B cell (primary cell): Measurements from ENCODE around the gene DGKQ. TPM values are rescaled to one million over a fixed set of nuclear protein-coding genes. Genes with fewer than 3 reads are reported as not detected.

Experiments used
- ATAC-seq: fragments of 200-7000 bp; cut with Tn5 transposase; one replicate; pipeline ENCODE4 v1.10.0; 2021; ENCODE audit warnings: low read depth, mild to moderate bottlenecking, moderate number of reproducible peaks, moderate library complexity
- CTCF ChIA-PET: fragments of 350-600 bp; sonication (Branson Sonifier 250); formaldehyde crosslinking; loops from one replicate; lab custom pipeline; 2021; ENCODE audit warnings: antibody characterized with exemption, inconsistent platforms; lab: Charles Lee
- POLR2A ChIA-PET: fragments of 350-600 bp; sonication (Branson Sonifier 250); formaldehyde crosslinking; loops from one replicate; lab custom pipeline; 2021; ENCODE audit warnings: antibody characterized with exemption; lab: Charles Lee
- DNase-seq: peaks from one replicate; pipeline ENCODE4 v3.0.0; 2013
- H2AFZ ChIP-seq: 2 replicates; pipeline ENCODE4 v1.6.1; 2012; ENCODE audit warnings: mild to moderate bottlenecking, low read depth, low read length; ENCODE audit not compliant: insufficient read depth, poor library complexity, severe bottlenecking
- H3K27ac ChIP-seq, 2 donors: 1 replicate in 1 of 2; 2 replicates in 1 of 2; pipeline ENCODE4 v1.5.1; 2012 to 2013; ENCODE audit warnings: low read length in 2 of 2, mild to moderate bottlenecking in 2 of 2, moderate library complexity in 1 of 2
- H3K27me3 ChIP-seq, 4 experiments: fragments of 200-600 bp in 1 of 4; sonication (generic) in 1 of 4; replicated peaks in 1 of 4; 1 replicate in 2 of 4; 2 replicates in 2 of 4; pipeline versions ENCODE4 v1.6.1 to v1.7.0; 2013 to 2016; ENCODE audit warnings: low read length in 3 of 4, mild to moderate bottlenecking in 2 of 4, mixed read lengths in 1 of 4, moderate library complexity in 1 of 4; ENCODE audit not compliant: insufficient read depth in 4 of 4, control insufficient read depth in 3 of 4; ENCODE audit errors: control extremely low read depth in 1 of 4
- H3K36me3 ChIP-seq, 2 experiments: replicated peaks in 1 of 2; 1 replicate in 1 of 2; 2 replicates in 1 of 2; pipeline versions ENCODE4 v1.6.1 to v1.7.1; 2013; ENCODE audit warnings: low read length in 1 of 2; ENCODE audit not compliant: insufficient read depth in 2 of 2, control insufficient read depth in 1 of 2; ENCODE audit errors: control extremely low read depth in 1 of 2, extremely low read depth in 1 of 2
- H3K4me1 ChIP-seq, 2 donors: fragments of 200-600 bp in 1 of 2; sonication (generic) in 1 of 2; 1 replicate in 1 of 2; 2 replicates in 1 of 2; pipeline versions ENCODE4 v1.5.1 to v1.6.1; 2013 to 2017; ENCODE audit warnings: low read length in 2 of 2; ENCODE audit not compliant: control insufficient read depth in 2 of 2, insufficient read depth in 2 of 2
- H3K4me2 ChIP-seq: replicated peaks from 2 replicates; pipeline ENCODE3; 2012; ENCODE audit warnings: mild to moderate bottlenecking, low read depth, low read length; ENCODE audit not compliant: poor library complexity, severe bottlenecking
- H3K4me3 ChIP-seq, 5 experiments: fragments of 200-600 bp in 1 of 5; sonication (generic) in 1 of 5; 1 replicate in 3 of 5; 2 replicates in 2 of 5; pipeline versions ENCODE4 v1.5.1 to v1.7.0; 2011 to 2016; ENCODE audit warnings: low read length in 4 of 5, mild to moderate bottlenecking in 4 of 5, low read depth in 2 of 5, control low read depth in 1 of 5, moderate library complexity in 1 of 5; ENCODE audit not compliant: insufficient read depth in 1 of 5; ENCODE audit errors: control extremely low read depth in 1 of 5, extremely low read depth in 1 of 5
- H3K79me2 ChIP-seq: fragments of 200-600 bp; sonication (generic); one replicate; pipeline ENCODE4 v1.6.0; 2016; ENCODE audit warnings: low read length; ENCODE audit not compliant: control insufficient read depth, insufficient read depth
- H3K9ac ChIP-seq: fragments of 200-600 bp; sonication (generic); 2 replicates; pipeline ENCODE4 v1.6.1; 2017; ENCODE audit warnings: mild to moderate bottlenecking, low read length, moderate library complexity
- H3K9me3 ChIP-seq, 3 donors: one replicate each; pipeline versions ENCODE4 v1.6.1 to v1.7.1; 2013; ENCODE audit warnings: low read length in 2 of 3; ENCODE audit not compliant: control insufficient read depth in 2 of 3, insufficient read depth in 1 of 3; ENCODE audit errors: control extremely low read depth in 1 of 3
- H4K20me1 ChIP-seq: 2 replicates; pipeline ENCODE4 v1.6.0; 2012; ENCODE audit warnings: mild to moderate bottlenecking, low read length; ENCODE audit not compliant: insufficient read depth, control insufficient read depth, poor library complexity, severe bottlenecking
- H3K27ac Mint-ChIP-seq: one replicate; pipeline ENCODE4 v1.8.0; 2021; ENCODE audit warnings: mixed read lengths
- H3K27me3 Mint-ChIP-seq: one replicate; pipeline ENCODE4 v1.8.0; 2021; ENCODE audit warnings: mixed read lengths
- H3K4me1 Mint-ChIP-seq: one replicate; pipeline ENCODE4 v1.8.0; 2021; ENCODE audit warnings: mixed read lengths
- H3K4me3 Mint-ChIP-seq: one replicate; pipeline ENCODE4 v1.8.0; 2021; ENCODE audit warnings: mixed read lengths
- H3K9me3 Mint-ChIP-seq: one replicate; pipeline ENCODE4 v1.8.0; 2022; ENCODE audit warnings: mixed read lengths; ENCODE audit not compliant: insufficient read depth
- CTCF ChIP-seq: fragments of 200-600 bp; IDR thresholded peaks from one replicate; pipeline ENCODE4 v1.8.0; 2022; ENCODE audit warnings: antibody characterized with exemption, mild to moderate bottlenecking
- EZH2 ChIP-seq: IDR thresholded peaks from 2 replicates; pipeline ENCODE4 v1.6.1; 2012; ENCODE audit warnings: borderline replicate concordance, low read depth, mild to moderate bottlenecking, moderate library complexity, low read length; ENCODE audit not compliant: insufficient read depth, poor library complexity, severe bottlenecking
- WGBS: methylation state at CpG from one replicate; pipeline ENCODE4 v1.1.5; 2013; ENCODE audit warnings: missing lambda C conversion rate; ENCODE audit not compliant: insufficient coverage; 5-methylcytosine and 5-hydroxymethylcytosine counted together
- intact Hi-C: fragments of 100-400 bp; cut with micrococcal nuclease; formaldehyde crosslinking; loops from one replicate; pipeline ENCODE4 v1.10.0; 2022
- polyA plus RNA-seq: library from polyadenylated mRNA; depleted of rRNA; stranded (reverse); fragments of >200 nt; gene quantifications from 2 replicates; pipeline ENCODE4 v1.2.3, GENCODE V29; 2012
- total RNA-seq, 2 donors: library from RNA; stranded (reverse); fragments of 120-200 nt in 1 of 2; gene quantifications; 1 replicate in 1 of 2; 2 replicates in 1 of 2; pipeline versions ENCODE4 v1.2.3 to v1.2.4, GENCODE V29; 2013 to 2022

DGKQ gene
- total and polyA plus RNA-seq, 2 donors (not counting 1 experiment from before 2014, with no cell fraction given), result 22.6 to 30.4 TPM

- H3K4me3 Mint-ChIP-seq, result no peak overlapping the region
- ATAC-seq (no peak), DNase-seq (no peak)
- H3K9me3 Mint-ChIP-seq, result no peaks in the 10 kb centered on the region
- H3K4me1 Mint-ChIP-seq, result peaks cover 1% of the 10 kb centered on the region
- Histone ChIP-seq H3K4me2 (no peak overlapping the region), H3K27me3 (no peaks in the 10 kb centered on the region), H2AFZ (no peak overlapping the region), H3K36me3 (peaks cover 0 to 26% of the 10 kb centered on the region in 2 experiments), H3K79me2 (no peaks in the 10 kb centered on the region), H3K4me3 (no peak overlapping the region), H4K20me1 (peaks cover 8% of the 10 kb centered on the region), H3K27ac (no peak overlapping the region), H3K9ac (no peak overlapping the region), H3K9me3 (peaks cover 0 to 5% (median 0%) of the 10 kb centered on the region in 3 donors), H3K4me1 (no peaks in the 10 kb centered on the region)
- WGBS, result 85% methylated on average over 6 of the region's 12 CpGs
- ChIA-PET CTCF (no interaction called here), POLR2A (no interaction called here)
- TF ChIP-seq EZH2, result no peak
- no peak for TF ChIP-seq CTCF
- H3K27me3 Mint-ChIP-seq, result no peaks in the 10 kb centered on the region
- intact Hi-C loops, result no loop called here
- H3K27ac Mint-ChIP-seq, result no peak overlapping the region
Observed at GRCh38 chr4:955931-956381, 17.4 kb downstream of the DGKQ start.

DNA sequence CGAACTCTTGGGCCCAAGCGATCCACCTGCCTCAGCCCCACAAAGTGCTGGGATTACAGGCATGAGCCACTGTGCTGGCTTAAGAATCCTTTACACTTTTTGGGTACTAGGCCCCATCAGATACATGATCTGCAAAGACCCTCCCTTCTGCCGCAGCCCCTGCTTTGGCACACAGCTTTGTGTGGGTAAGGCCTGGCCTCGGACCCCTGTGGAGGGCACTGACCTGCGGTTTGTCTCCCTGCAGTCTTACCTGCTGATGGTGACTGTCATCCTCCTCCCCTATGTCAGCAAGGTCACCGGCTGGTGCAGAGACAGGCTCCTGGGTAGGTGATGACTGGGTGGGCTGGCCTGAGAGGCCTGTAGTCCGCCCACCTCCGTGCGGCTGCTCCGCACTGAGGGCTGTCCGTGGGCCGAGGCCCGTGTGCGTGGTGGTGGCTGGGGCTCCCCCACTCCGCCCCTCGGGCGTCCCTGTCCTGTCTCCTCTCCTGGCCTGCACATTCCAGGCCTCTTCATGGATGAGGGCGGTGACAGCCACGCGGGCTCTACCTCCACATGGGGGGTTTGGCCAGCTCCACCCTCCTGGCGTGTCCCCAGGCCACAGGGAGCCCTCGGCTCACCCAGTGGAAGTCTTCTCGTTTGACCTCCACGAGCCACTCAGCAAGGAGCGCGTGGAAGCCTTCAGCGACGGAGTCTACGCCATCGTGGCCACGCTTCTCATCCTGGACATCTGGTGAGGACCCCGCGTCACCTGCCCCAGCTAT, 18.0 kb downstream of the DGKQ start:
- Histone ChIP-seq H3K9ac (no peak overlapping the region), H2AFZ (no peak overlapping the region), H3K36me3 (peaks cover 0 to 26% of the 10 kb centered on the region in 2 experiments), H3K4me1 (no peaks in the 10 kb centered on the region), H4K20me1 (peaks cover 13% of the 10 kb centered on the region), H3K79me2 (no peaks in the 10 kb centered on the region), H3K4me3 (no peak overlapping the region), H3K4me2 (no peak overlapping the region), H3K27ac (no peak overlapping the region), H3K27me3 (no peaks in the 10 kb centered on the region), H3K9me3 (peaks cover 0 to 5% (median 0%) of the 10 kb centered on the region in 3 donors)
- DNase-seq, result no peak
- no peak overlapping the region for H3K4me3 Mint-ChIP-seq
- CTCF ChIA-PET, result no interaction called here
- no peaks in the 10 kb centered on the region for H3K9me3 Mint-ChIP-seq
- intact Hi-C loops, result no loop called here
- H3K4me1 Mint-ChIP-seq, result peaks cover 1% of the 10 kb centered on the region
- no peaks in the 10 kb centered on the region for H3K27me3 Mint-ChIP-seq
- TF ChIP-seq CTCF (no peak), EZH2 (no peak)
- 97% methylated on average over 30 of the region's 33 CpGs for WGBS
- H3K27ac Mint-ChIP-seq, result no peak overlapping the region
- no peak for ATAC-seq
- POLR2A ChIA-PET, result no interaction called here
